HG02610 (cell line): ENCODE results near the gene PAX1.

Experiments used
- ATAC-seq: cut with Tn5 transposase; IDR thresholded peaks from one replicate; pipeline ENCODE4 v1.9.1; 2021; ENCODE audit warnings: mild to moderate bottlenecking, moderate library complexity; ENCODE audit not compliant: unreplicated experiment

Gene PAX1

GRCh38 chr20:21702553-21703470 lies 2.7 kb upstream of the PAX1 start:
- no peak for ATAC-seq

- ATAC-seq: no peak
Measured at GRCh38 chr20:21703717-21704407, 1.6 kb upstream of the PAX1 start.

GRCh38 chr20:21704408-21705385 lies 767 bp upstream of the PAX1 start:
- ATAC-seq: no peak

GRCh38 chr20:21706261-21707195 lies 1.1 kb downstream of the PAX1 start:
- ATAC-seq: no peak

GRCh38 chr20:21707267-21707666 lies 1.8 kb downstream of the PAX1 start:
- ATAC-seq: no peak

GRCh38 chr20:21707999-21708737 lies 2.7 kb downstream of the PAX1 start:
- no peak for ATAC-seq

GRCh38 chr20:21708738-21709534 lies 3.5 kb downstream of the PAX1 start:
- ATAC-seq: no peak

- ATAC-seq: no peak
Measured at GRCh38 chr20:21709535-21709904, 4.1 kb downstream of the PAX1 start.

GRCh38 chr20:21710341-21710740 lies 4.9 kb downstream of the PAX1 start:
- no peak for ATAC-seq

- no peak for ATAC-seq
Measured at GRCh38 chr20:21710863-21711431, 5.5 kb downstream of the PAX1 start.

GRCh38 chr20:21712443-21713059 lies 7.1 kb downstream of the PAX1 start:
- ATAC-seq: no peak

GRCh38 chr20:21713470-21713869 lies 8.0 kb downstream of the PAX1 start:
- no peak for ATAC-seq

- no peak for ATAC-seq
Measured at GRCh38 chr20:21713901-21714296, 8.4 kb downstream of the PAX1 start.

GRCh38 chr20:21714297-21715192 lies 9.1 kb downstream of the PAX1 start:
- ATAC-seq: no peak

- no peak for ATAC-seq
Measured at GRCh38 chr20:21715193-21715881, 9.9 kb downstream of the PAX1 start.

- no peak for ATAC-seq
Measured at GRCh38 chr20:21719592-21720214, 14.2 kb downstream of the PAX1 start.
